ENCODE results near the gene ETNK2.
"Not testable (repeated sequence)": the region's sequence is repeated elsewhere in the genome, so short reads cannot be mapped to it uniquely, and the experiment has no call there.

The ETNK2 gene

DNA sequence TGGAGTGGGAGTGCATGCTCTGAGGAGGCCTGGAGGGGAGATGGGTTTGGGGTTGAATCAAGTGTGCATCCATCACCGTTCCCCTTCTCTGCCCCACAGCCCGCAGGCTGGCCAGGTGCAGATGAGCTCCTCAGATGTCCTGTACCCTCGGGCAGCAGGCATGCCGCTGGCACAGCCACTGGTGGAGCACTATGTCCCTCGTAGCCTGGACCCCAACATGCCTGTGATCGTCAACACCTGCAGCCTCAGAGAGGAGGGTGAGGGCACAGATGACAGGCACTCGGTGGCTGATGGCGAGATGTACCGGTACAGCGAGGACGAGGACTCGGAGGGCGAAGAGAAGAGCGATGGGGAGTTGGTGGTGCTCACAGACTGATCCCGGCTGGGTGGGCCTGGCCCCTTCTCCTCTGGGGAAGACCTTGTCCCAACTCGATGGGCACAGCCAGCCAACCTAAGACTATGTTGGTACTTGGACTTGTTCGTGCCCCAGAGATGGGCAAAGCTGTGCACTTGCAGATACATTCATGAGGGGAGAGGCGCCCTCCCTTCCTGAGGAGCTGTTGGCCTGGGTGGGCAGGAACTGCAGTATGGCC, 26.0 kb downstream of the ETNK2 start:
- DNase-seq: no peak

DNA sequence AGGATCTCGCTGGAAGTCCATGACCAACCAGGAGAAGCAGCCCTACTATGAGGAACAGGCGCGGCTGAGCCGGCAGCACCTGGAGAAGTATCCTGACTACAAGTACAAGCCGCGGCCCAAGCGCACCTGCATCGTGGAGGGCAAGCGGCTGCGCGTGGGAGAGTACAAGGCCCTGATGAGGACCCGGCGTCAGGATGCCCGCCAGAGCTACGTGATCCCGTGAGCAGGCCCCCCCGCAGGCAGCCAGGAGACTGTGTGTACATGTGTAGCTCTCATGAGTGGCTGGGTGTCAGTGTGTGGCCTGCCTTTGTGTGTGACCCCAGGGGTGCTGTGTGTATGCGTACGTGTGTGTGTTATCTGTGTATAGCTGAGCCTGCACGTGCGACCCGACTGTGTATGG, 27.2 kb downstream of the ETNK2 start:
- no peak for DNase-seq

DNA sequence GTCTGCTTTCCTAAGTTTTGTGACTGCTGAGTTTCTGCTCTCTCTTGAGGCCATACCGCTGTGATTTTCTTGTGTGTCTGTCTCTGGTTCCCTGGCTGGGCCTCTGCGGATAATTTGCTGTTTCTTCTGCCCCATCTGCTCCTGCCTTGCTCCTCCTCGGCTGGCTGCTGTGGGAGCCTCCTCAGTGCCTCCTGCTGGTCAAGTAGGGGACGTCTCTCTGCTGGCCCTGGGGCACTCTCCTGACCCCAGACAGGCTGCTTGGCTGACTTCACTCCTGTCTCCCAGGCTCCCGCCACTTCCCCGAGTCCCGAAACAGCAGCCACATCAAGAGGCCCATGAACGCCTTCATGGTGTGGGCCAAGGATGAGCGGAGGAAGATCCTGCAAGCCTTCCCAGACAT, 28.5 kb downstream of the ETNK2 start:
- DNase-seq: no peak

DNA sequence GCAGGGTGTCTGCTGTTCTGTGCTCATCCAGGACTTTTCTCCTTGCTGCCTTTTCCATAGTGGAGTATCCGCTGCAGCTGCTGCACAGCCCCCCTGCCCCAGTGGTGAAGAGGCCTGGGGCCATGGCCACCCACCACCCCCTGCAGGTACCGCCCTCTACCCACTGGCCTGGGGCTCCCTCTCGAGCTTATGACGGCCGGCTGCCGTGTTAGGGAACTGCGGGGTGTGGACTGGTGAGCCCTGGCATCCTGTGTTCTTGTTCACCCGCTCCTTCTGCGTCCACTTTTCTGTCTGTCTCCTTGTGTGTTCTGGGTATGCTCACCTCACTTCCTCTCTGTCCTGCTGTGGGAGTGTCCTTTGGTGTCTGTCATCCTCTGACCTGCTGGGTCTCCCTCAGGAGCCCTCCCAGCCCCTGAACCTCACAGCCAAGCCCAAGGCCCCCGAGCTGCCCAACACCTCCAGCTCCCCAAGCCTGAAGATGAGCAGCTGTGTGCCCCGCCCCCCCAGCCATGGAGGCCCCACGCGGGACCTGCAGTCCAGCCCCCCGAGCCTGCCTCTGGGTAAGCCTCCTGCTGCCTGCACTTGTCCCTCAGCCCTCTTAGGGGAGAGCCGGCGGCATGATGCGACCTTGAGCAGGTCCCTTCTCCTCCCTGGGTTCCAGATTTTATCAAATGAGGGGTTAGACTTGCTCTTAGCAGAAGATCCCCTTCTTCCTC, 29.8 kb downstream of the ETNK2 start:
- no peak for DNase-seq

DNA sequence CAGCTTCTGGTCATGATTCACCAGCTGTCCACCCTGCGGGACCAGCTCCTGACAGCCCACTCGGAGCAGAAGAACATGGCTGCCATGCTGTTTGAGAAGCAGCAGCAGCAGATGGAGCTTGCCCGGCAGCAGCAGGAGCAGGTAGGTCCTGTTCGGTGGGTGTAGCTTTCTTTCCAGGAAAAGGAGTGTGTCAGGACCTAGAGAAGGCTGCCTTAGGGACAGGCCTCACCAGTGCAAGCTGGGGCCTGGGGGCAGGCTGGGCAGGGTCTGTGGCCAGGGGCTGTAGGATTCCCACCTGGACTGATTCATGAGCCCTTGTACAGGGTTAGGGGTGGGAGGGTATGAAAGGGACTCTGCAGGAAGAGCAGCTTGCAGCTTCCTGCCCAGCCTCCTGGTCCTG, 35.3 kb downstream of the ETNK2 start:
- DNase-seq: no peak

DNA sequence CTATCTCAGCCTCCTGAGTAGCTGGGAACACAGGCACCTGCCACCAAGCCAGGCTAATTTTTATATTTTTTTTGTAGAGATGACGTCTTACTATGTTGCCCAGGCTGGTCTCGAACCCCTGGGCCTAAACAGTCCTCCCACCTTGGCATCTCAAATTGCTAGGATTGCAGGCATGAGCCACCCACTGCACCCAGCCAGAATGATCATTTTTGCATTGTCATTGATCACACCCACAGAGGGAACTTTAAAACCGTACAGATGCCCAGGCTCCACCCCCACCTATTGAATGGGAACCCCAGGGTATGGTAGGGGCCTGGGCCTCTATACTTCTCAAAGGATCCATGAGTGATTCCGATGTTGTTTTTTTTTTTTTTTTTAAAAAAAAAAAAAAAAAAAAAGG, 36.7 kb downstream of the ETNK2 start:
- DNase-seq: no peak

DNA sequence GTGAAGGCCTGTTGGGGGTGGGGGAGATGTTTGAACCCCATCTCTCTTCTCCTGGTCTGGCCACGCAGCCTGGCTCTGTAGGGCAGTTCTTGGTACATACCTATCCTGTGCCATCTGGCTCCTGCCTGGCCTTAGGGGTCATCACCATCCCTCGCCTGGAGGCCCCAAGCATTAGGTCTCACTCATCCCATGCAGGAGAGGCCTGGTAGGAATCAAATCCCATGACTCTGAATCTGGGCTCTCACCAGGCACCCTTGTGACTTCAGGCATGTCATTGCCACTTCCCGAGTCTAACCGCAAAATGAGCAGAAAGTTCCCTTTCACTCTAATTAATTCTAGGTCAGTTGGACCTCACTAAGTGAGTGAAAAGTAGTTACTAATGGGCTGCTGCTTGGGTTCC, 37.2 kb downstream of the ETNK2 start:
- DNase-seq: no peak

DNA sequence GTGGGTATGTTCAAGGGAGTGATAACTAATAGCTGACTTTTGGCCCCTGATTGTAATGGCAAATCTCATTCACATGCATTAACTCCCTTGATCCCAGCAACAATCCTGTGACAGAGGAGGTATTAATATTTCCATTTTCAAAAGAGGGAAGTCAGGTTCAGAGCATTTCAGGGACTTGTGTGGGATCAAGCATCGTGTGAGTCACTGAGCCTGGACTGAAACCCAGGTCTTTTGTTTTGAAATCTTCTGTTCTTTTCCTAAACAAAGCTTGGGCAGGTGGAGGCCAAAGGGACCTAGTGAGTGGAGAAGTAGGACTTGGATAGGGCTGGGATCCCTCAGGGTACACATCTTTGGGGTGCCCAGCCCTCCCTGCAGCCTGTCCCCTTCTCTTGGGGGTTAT, 37.9 kb downstream of the ETNK2 start:
- no peak for DNase-seq

DNA sequence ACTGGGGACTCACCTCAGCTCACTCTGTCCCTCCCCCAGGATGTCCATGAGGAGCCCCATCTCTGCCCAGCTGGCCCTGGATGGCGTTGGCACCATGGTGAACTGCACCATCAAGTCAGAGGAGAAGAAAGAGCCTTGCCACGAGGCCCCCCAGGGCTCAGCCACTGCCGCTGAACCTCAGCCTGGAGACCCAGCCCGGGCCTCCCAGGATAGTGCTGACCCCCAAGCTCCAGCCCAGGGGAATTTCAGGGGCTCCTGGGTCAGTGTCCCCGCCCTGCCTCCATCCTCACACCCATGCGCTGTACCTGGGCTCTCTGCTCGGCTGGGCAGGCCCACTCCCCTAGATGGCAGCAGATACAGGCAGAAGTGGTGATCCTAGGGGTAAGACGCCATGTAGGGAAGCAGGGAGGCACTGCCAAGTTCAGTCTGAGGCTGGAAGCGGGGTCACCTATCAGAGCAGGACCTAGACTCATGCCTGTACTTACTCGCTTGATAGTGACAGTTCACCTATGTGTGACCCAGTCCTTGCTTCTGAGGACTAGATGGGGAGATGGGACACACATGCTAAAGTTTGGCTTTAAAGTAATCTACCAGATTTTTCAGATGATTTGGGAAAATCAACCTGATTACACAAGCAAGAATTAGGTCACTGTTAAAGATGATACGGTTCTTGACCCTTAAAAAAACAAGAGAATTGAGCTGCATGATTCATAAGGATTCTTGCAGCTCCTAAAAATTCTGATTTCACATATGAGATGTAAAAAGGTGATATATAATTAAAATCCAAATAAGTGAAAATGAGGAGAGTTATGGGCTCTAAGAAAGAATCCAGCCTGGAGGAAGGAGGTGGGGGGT, 38.7 kb downstream of the ETNK2 start:
- DNase-seq: no peak

DNA sequence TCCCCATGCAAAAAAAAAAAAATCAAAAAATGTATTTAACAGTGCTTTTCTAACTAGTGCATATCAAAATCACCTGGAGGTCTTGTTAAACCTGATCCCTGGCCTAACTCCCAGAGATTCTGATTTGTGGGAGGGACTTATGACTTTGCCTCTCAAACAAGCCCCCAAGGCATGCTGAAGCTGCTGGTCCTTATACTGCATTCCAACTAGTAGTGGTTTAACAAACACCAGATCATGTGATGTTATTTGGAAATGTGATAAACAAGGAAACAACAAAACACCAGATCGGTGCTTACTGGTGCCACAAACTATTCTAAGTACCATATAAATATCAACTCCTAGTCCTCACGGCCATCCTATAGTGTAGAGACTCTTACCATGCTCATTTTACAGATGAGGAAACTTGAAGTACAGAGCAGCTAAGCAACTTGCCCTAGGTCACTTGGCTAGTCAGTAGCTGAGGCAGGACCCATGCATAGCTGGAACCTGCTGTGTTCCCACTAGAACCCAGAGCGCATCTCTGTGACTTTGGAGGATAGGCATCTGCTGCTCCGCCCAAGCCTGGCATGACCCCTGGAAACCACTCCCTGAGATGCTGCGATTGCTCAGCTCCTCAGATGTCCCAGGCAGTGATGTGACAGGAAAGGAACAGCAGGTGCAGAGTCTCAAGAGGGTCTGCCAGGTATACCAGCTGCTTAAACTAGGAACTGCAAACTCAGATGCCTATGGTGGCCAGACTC, 40.8 kb downstream of the ETNK2 start:
- no peak for DNase-seq

DNA sequence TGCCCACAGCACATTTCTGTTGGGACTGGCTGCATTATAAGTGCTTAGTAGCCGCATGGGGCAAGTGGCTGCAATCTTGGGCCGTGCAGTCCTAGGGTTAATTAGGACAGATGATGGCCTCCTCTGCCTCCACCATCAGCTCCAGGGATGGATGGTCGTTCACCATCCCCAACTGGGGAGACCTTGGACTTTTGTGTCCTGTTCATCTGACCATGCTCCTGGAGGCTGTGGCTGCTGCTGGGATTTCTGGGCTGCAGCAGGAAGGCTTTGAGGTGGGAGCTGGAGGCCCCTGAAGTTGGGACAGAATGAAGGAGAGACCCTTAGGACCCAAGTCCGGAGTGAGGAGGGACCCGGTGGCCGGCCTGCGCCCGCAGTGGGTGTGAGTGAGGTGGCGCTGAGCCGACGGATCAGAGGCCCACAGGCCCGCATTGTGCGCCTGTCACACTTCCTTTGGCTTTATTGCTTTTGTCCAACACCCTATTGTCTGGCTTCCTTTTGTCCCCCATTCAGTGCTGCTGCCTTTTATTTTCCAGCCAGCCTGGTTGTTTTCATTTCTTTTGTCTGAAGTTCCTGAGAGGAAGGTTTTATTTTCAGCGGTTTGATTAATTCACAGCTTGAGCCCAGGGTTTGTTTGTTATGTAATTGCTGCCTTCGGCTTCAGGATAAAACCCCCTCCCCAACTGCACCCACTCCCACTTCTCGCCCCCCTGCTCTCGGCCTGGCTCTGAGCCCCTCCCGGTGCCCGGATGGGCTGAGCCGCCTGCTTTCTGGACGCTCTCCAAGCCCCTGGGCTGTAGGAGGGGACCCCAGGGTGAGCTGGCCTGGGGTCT, 43.3 kb downstream of the ETNK2 start:
- peak; percentile 90 for DNase-seq

DNA sequence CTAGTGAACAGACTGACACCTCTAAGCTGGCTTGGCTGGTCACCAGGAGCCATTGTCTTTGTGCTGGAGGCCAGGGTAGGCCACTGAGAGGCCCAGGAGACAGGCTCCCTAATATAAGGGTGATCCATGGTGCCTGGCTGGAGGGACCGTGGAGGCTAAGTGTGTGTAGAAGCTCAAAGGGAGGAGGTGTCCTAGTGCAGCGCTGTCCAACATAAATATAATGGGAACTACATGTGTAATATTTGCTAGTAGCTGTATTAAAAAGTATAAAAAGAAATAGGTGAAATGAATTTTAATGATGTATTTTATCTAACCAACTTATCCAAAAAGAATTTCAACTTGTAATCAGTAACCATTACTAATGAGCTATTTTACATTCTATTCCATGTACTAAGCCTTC, 44.0 kb downstream of the ETNK2 start:
- DNase-seq: peak; percentile 42

DNA sequence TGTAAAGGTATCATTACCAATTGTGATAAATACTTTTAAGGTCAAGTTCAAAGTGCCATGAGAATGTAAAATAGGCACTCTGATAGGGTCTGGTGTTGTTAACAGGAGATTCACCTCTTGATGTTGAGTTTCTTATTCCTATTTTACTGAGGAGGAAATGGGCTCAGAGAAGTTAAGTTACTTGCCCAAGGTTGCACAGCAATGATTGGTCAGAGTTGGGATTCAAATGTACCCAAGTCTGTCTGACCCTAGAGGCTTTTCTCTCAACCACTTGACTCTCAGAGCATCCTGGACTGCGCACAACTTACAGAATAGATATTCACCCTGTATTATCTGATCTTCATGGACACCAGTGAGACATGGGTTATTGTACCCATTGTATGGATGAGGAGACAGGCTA, 45.0 kb downstream of the ETNK2 start:
- no peak for DNase-seq

DNA sequence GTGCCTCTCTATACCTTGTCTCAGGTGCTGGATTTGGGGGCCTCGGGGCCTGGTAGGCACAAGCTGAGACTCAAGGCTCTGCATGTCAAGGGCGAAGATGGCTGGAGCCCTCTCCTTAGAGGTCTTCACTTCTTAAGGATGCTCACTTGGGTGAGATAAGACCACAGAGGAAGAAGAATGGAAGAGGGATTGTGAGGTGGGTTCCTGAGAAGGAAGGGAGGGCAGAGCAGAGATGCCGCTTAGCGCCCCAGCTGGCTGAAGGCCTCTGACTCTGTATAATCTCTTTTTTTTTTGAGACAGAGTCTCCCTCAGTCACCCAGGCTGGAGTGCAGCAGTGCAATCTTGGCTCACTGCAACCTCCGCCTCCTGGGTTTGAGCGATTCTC, 46.7 kb downstream of the ETNK2 start:
- no peak for DNase-seq

DNA sequence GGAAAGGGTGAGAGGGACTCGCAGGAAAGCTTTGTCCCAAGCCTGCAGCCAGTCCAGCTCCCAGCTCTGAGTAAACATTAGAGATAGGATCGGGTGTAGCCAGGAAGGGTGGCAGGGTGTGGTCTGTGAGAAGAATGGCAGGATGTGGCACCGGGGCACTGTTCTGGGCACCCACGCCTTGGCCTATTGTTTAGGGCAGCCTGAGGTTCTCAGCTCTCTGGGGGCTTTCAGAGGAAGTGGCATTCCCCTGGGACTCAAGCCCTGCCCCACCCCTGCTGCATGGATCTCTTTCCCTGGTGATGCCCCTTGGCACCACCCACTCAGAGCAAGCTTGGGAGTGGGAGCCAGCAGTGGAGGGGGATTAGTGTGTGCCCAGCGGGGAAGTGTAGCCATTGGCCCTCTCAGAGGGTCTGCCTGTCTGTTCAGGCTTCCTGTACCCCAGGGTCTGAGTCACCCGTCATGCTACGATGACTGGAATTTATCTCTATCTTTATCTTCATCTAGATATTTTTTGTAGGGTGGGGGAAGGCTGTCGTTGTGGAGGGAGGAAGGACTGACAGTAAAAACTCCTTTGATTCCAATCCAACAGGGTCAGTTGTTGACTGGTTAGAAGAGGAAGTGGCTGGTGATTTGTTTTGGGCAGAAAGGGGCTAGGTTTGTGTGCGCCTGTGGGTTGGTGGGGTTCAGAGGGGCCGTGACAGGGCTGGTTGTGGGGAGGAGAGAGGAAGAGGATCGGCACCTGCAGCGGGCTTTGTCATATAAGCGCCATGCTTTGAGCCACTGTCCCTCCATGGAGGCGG, 47.3 kb downstream of the ETNK2 start:
- no peak for DNase-seq

DNA sequence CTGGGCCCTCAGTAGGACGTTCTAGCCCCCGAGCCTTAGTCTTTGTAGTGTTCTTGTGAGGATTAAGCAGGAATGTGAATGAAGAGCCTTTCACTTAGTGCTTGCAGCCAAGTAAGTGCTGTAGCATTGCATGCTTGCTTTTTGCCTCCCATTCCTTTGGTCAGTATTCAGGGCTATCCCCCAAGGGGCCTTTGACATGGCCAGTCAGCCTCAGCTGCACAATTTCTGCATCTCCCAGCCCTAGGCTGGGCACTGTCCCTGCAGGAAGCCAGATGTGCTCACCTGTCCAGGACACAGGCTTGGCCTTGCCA, 48.5 kb downstream of the ETNK2 start:
- DNase-seq: no peak

DNA sequence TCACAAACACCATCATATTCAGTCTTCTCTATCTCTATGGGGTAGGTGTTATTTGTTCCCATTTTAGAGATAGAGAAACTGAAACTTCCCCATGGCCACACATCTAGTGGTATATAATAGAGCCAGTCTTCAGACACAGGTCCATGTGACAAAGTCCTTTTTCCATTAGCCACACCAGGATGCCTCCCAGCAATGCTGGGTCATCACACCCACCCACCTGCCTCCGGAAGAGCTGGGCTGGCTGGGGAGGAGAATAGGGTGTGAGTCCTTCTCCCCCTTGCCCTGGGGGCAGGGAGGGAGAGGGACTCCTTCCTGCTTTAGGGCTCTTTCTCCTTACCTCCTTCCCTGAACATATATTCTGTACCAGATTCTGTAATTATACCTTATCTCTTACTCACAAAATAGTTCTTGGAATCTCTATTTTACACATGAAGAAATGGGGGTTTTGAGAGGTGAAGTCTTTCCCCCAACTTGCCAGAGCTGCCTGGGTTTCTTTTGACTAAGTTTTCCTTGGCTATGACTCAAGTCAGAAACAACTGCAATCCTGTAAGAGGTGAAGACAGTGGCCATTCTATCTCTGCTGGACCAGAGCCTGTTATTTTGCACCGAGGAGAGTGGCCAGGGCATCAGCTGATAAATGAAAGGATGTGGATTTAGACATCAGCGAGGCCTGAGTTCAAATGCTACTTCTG, 49.0 kb downstream of the ETNK2 start:
- no peak for DNase-seq

DNA sequence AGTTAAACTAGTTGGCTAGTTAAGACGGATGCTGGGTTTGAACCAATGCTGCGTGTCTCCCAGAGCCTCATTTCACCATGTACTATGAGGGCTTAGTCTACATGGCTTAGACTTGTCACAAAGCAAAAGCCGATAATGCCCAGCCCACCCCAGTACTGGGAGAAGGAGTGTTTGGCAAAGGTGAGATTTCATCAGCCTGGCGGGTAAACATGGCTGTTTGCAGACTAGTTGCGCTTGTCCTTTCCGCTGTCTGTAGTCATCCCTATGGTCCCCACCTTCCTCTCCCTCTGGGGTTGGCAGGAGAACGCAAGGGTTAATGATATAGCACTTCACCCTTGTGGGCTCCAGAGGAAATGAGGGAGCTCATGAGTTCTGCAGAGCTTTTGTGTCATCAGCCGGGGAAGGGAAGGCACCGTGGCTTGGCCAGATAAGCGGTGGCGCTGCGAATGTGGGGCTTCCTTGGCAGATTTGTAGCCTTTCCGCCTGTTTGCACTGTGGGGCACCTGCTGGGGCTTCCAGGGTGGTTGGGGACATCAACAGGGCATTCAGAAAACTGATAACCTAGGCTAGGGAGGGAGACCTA, 49.7 kb downstream of the ETNK2 start:
- peak; percentile 84 for DNase-seq

DNA sequence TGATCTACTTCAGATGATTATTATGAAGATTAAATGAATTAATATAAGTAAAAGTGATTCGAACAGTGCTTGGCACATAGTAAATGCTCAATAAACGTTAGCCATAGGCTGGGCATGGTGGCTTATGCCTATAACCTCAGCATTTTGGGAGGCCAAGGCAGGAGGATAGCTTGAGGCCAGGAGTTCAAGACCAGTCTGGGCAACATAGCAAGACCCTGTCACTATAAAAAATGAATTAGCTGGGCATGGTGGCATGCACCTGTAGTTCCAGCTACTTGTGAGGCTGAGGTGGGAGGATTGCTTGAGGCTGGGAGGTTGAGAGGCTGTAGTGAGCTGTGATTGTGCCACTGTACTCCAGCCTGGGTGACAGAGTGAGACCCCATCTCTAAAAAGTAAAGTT, 52.1 kb downstream of the ETNK2 start:
- not testable (repeated sequence) for DNase-seq

DNA sequence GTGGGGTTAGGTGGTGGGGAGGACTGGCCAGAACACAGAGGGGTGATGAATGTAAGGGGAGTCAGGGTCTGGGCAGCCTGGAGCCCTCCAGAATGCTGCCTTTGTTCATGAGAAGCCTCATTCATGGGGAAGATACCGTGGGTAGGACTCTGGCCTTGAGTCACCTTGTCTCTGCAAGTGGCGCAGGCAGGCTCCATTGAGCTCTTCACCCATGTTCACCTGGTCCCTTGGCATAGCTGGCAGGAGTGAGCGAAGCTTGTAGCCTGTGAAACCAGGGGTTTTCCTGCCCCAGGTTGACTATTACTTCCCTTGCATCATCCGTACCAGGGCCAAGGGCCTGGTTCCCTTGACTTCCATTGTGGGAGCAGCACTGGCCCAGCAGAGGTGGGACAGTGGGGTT, 53.2 kb downstream of the ETNK2 start:
- no peak for DNase-seq

DNA sequence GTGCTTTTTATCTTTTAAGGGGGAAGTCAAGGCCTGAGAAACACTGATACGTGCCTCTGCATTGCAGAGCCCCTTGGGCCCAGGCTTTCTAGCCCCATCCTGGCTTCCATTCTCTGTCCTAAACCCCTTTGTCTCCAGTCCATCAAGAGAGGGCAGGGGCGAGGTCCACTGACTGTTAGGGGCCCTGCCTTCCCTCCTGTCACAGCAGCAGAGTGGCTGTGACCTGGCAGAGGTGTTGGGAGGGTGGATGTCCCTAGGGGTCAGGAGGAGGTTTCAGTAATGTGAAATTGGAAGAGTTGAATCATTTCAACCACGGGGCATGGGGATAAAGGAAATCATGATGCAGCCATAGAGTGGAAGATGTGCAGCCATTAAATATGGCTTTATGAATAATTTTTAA, 54.9 kb downstream of the ETNK2 start:
- no peak for DNase-seq
